K562 (cell line): ENCODE measurements around the gene PIH1D1. TPM values are rescaled to one million over a fixed set of nuclear protein-coding genes. Genes with fewer than 3 reads are reported as not detected.

Experiments used
- ATF7 ChIP-seq: fragments of 450-650 bp; IDR thresholded peaks from 2 replicates; pipeline ENCODE4 v1.7.1; 2014; ENCODE audit warnings: mild to moderate bottlenecking, moderate library complexity
- DEAF1 ChIP-seq: fragments of 450-650 bp; formaldehyde crosslinking; IDR thresholded peaks from 2 replicates; pipeline ENCODE4 v1.4.0; 2020; ENCODE audit warnings: mild to moderate bottlenecking, moderate library complexity
- E2F4 ChIP-seq: sonication (generic); formaldehyde crosslinking; IDR thresholded peaks from 2 replicates; pipeline ENCODE4 v1.8.0; 2022; ENCODE audit warnings: mild to moderate bottlenecking, low read depth, missing genetic modification reagents
- HMGN3 ChIP-seq: IDR thresholded peaks from 2 replicates; pipeline ENCODE4 v1.6.1; 2011; ENCODE audit warnings: borderline replicate concordance, low read depth, mild to moderate bottlenecking, mixed read lengths, low read length; ENCODE audit not compliant: insufficient read length; ENCODE audit errors: extremely low read depth
- NR0B1 ChIP-seq: fragments of 450-650 bp; IDR thresholded peaks from one replicate; pipeline ENCODE4 v1.6.1; 2018; ENCODE audit warnings: mild to moderate bottlenecking, moderate library complexity; ENCODE audit not compliant: partially characterized antibody
- PHB ChIP-seq: fragments of 250-450 bp; sonication (Bioruptor Pico); IDR thresholded peaks from 2 replicates; pipeline ENCODE4 v1.5.0; 2021
- PHTF2 ChIP-seq: fragments of 250-450 bp; sonication (Bioruptor Pico); IDR thresholded peaks from 2 replicates; pipeline ENCODE4 v1.5.0; 2021; ENCODE audit warnings: mild to moderate bottlenecking
- RAD51 ChIP-seq: fragments of 450-650 bp; IDR thresholded peaks from 2 replicates; pipeline ENCODE4 v1.7.1; 2016; ENCODE audit warnings: low read depth, mild to moderate bottlenecking, borderline replicate concordance
- RBM15 ChIP-seq: fragments of 200-400 bp; formaldehyde crosslinking; IDR thresholded peaks from 2 replicates; pipeline ENCODE4 v1.6.1; 2018; ENCODE audit warnings: mild to moderate bottlenecking, low read length, moderate library complexity; ENCODE audit not compliant: insufficient read depth
- TEAD2 ChIP-seq: fragments of 450-650 bp; IDR thresholded peaks from 2 replicates; pipeline ENCODE4 v1.6.1; 2016; ENCODE audit warnings: missing genetic modification characterization, control low read depth, missing compliant biosample characterization
- TFAP4 ChIP-seq: sonication (generic); formaldehyde crosslinking; IDR thresholded peaks from 2 replicates; pipeline ENCODE4 v1.8.0; 2022; ENCODE audit warnings: missing genetic modification reagents, mild to moderate bottlenecking, moderate library complexity, borderline replicate concordance
- TRIM24 ChIP-seq, 2 experiments: fragments of 450-650 bp; IDR thresholded peaks; 2 replicates each; pipeline ENCODE4 v1.6.1; 2016
- ZNF121 ChIP-seq: sonication (generic); formaldehyde crosslinking; conservative IDR thresholded peaks from 2 replicates; pipeline ENCODE4 v1.8.0; 2022; ENCODE audit warnings: missing genetic modification reagents
- ZNF174 ChIP-seq: fragments of 250-450 bp; sonication (Bioruptor Pico); IDR thresholded peaks from 2 replicates; pipeline ENCODE4 v1.4.0; 2020; ENCODE audit warnings: mild to moderate bottlenecking
- polyA plus RNA-seq, 8 experiments: library from polyadenylated mRNA; depleted of rRNA in 4 of 8; stranded (reverse) in 5 of 8; unstranded in 3 of 8; fragments of >200 nt; fragmentation: Nextera tagmentation in 2 of 8; fragmentation: Illumina TruSeq in 1 of 8; extraction: Ambion mirVana in 2 of 8; extraction: Trizol in 1 of 8; gene quantifications; 2 replicates each; pipeline versions ENCODE4 v1.2.1 to v1.2.3, GENCODE V29; 2011 to 2014; ENCODE audit warnings: inconsistent platforms in 1 of 8, missing spikeins in 1 of 8
- total RNA-seq, 7 experiments: library from RNA; depleted of rRNA in 6 of 7; stranded (reverse); fragments of >200 nt in 6 of 7; fragmentation: Illumina TruSeq in 2 of 7; extraction: Trizol in 2 of 7; gene quantifications; 2 replicates each; pipeline versions ENCODE4 v1.2.1 to v1.2.3, GENCODE V29; 2011 to 2021; ENCODE audit warnings: low replicate concordance in 1 of 7

Gene PIH1D1
- total and polyA plus RNA-seq, 9 of the 15 experiments (the other 6 are each of a cell fraction or from before 2014, with no cell fraction given): 26.5 to 224 (median 137) TPM

GRCh38 chr19:49453013-49453756 is 1.6 kb upstream of the PIH1D1 start, which contains the start of gene ALDH16A1 (continued):
- TF ChIP-seq RAD51 (peak; percentile 91), PHTF2 (CRISPR knock-in tag) (no peak), DEAF1 (no peak), ATF7 (peak; percentile 81), ZNF121 (CRISPR knock-in tag) (no peak), TFAP4 (CRISPR knock-in tag) (peak; percentile 63; the same call in 1 of the 2 replicates), TRIM24 (IDR thresholded peaks at IDR 0.05) (no peak), HMGN3 (peak; percentile 73), RBM15 (no peak), PHB (0 out of 2 replicates have a peak, but pooled peaks have one; percentile 33), E2F4 (CRISPR knock-in tag) (peak; percentile 95), TEAD2 (tag) (no peak), ZNF174 (no peak), NR0B1 (no peak)
